Activated T-helper 17 cell treated with anti-CD3 and anti-CD28 coated beads, Interleukin-2, amount 50 U/mL, for 72 hours (primary cell): ENCODE results near the gene KLHL25. TPM values are rescaled to one million over a fixed set of nuclear protein-coding genes. Genes with fewer than 3 reads are reported as not detected.

Experiments used
- ATAC-seq: fragments of 150-1000 bp; cut with Tn5 transposase; replicated peaks from 2 replicates; pipeline ENCODE4 v1.10.0; 2021; ENCODE audit warnings: mild to moderate bottlenecking, moderate library complexity
- H3K27ac Mint-ChIP-seq: one replicate; pipeline ENCODE4 v1.8.0; 2022; ENCODE audit warnings: mixed read lengths
- H3K27me3 Mint-ChIP-seq: one replicate; pipeline ENCODE4 v1.8.0; 2022; ENCODE audit warnings: mixed read lengths
- H3K36me3 Mint-ChIP-seq: one replicate; pipeline ENCODE4 v1.8.0; 2022; ENCODE audit warnings: low read depth, mild to moderate bottlenecking, mixed read lengths
- H3K4me1 Mint-ChIP-seq: one replicate; pipeline ENCODE4 v1.8.0; 2022; ENCODE audit warnings: mixed read lengths
- H3K4me3 Mint-ChIP-seq: one replicate; pipeline ENCODE4 v1.8.0; 2022; ENCODE audit warnings: mild to moderate bottlenecking, mixed read lengths
- H3K9me3 Mint-ChIP-seq: one replicate; pipeline ENCODE4 v1.8.0; 2022; ENCODE audit warnings: mixed read lengths
- total RNA-seq, 2 donors: library from RNA; stranded (reverse); gene quantifications; one replicate each; pipeline ENCODE4 v1.2.3, GENCODE V29; 2022

KLHL25 gene
- total RNA-seq, 2 donors from 2014 or later, result 3.4 to 4.6 TPM

DNA sequence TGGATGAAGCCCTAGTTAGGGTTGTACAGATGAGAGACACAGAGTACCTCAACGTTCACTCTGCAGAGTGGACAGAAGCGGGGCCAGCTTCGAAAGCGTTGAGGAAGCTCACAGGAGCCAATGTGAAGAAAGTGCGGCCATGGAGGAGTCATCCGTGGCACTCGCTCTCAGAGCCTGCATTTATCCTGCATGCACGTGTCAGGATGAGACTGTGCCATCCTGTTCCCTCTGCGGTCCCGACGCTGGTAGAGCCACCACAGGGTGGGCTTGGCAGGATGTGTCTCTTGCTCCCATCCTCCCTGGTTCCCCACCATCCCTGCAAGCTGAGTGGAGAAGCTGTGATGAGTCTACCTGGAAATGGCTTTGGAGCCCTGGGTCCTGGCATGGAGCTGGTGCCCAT is 39.3 kb downstream of the KLHL25 start:
- no peaks in the 10 kb centered on the region for H3K9me3 Mint-ChIP-seq
- no peak overlapping the region for H3K27ac Mint-ChIP-seq
- no peak overlapping the region for H3K4me3 Mint-ChIP-seq
- no peaks in the 10 kb centered on the region for H3K27me3 Mint-ChIP-seq
- ATAC-seq, result no peak
- peaks cover 3% of the 10 kb centered on the region for H3K4me1 Mint-ChIP-seq
- H3K36me3 Mint-ChIP-seq, result no peaks in the 10 kb centered on the region

DNA sequence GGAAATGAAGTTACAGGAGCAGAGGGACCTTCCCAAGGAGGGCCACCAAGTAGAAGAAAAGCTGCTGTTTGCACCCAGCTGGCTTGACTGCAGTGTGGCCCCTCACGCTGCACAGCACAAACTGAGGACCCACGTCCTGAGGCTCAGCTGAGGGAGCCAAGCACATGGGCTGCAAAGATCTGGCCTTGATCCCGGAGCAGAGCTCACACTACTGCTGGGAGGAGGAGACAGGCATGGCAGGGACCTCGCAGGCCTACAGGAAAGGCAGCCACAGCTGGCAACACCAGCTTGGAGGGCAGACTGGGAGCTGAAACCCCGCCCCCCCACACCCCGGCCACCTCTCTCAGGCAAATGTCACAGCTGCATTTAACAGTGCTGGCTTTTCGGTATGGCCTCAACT is 39.7 kb downstream of the KLHL25 start:
- Mint-ChIP-seq H3K4me1 (peaks cover 3% of the 10 kb centered on the region), H3K36me3 (no peaks in the 10 kb centered on the region), H3K27ac (no peak overlapping the region), H3K4me3 (no peak overlapping the region), H3K9me3 (no peaks in the 10 kb centered on the region), H3K27me3 (no peaks in the 10 kb centered on the region)
- ATAC-seq, result no peak

DNA sequence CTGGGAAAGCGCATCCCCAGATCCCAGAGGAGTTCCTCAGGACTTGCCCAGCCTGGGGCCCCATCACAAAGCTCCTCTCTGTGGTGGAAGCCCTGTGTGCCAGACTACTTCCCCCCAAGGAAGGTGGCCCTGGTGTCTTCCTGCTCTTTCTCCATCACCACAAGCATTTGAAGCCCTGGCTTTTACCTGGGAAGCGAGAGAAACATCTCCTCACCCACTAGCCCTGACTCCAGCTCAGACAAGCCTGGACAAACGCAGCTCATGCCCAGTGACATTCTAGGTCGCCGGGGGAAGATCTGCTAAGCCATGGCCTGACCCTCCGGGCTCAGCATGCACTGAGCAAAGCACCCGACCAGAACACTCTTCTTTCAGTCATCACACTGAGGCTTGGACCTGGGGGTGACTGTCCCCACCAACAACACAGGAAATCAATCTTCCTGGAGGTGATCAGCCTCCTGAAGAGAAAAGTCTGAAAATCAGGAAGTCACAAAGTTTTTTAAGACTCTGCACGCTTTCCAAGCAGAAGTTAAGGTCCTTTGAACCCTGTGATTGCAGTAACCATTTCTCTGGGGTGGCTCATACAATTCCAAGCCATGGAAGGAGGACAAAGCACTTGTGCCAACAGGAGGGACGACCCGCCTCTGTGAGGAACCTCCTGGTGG is 40.8 kb downstream of the KLHL25 start:
- peaks cover 3% of the 10 kb centered on the region for H3K4me1 Mint-ChIP-seq
- H3K36me3 Mint-ChIP-seq, result peaks cover 7% of the 10 kb centered on the region
- no peak overlapping the region for H3K4me3 Mint-ChIP-seq
- no peaks in the 10 kb centered on the region for H3K9me3 Mint-ChIP-seq
- no peak for ATAC-seq
- H3K27me3 Mint-ChIP-seq, result no peaks in the 10 kb centered on the region
- H3K27ac Mint-ChIP-seq, result peak overlapping the region; percentile 81

DNA sequence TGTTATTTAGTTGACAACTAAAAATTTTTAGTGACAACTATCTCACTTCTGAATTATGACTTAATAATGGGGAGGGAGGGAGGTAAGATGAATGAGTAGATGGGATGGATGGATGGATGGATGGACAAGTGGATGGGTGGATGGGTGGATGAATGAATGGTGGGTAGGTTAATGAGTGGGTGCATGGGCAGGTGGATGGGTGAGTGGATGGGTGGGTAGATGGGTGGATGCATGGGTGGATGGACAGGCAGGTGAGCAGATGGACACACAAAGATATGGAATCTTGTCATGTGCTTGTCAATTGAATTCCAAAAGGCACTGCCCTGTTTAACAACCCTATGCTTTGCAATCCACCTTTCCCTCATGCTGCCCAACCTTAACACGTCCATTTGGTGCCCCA is 41.5 kb downstream of the KLHL25 start:
- Mint-ChIP-seq H3K9me3 (no peaks in the 10 kb centered on the region), H3K4me1 (peaks cover 3% of the 10 kb centered on the region), H3K27ac (peak overlapping the region; percentile 81), H3K4me3 (no peak overlapping the region), H3K27me3 (no peaks in the 10 kb centered on the region), H3K36me3 (peaks cover 13% of the 10 kb centered on the region)
- ATAC-seq, result no peak

DNA sequence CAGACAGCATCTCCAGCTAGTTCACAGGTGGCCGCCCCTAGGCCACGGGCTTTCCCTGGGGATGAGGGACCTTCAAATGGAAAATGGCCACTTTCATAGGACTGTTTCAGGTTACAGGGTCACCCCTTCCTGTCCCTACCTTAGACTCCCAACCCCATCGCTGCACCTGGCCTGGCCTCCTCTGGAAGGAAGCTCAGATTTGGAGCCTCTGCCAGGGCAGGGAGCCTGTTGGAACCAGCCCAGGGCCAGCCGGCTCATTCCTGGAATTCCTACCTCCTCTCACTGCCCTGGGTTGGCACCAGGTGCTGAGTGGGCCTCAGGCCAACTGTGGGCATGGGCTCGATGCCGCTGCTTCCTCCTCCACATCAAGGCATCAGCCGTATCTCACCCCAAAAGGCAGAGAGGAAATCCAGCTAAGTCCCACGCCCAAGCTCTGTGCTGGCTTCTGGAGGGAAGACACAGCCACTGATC is 42.2 kb downstream of the KLHL25 start:
- Mint-ChIP-seq H3K4me1 (peaks cover 3% of the 10 kb centered on the region), H3K4me3 (no peak overlapping the region), H3K27me3 (no peaks in the 10 kb centered on the region), H3K27ac (peak overlapping the region; percentile 66), H3K36me3 (peaks cover 21% of the 10 kb centered on the region), H3K9me3 (no peaks in the 10 kb centered on the region)
- no peak for ATAC-seq

DNA sequence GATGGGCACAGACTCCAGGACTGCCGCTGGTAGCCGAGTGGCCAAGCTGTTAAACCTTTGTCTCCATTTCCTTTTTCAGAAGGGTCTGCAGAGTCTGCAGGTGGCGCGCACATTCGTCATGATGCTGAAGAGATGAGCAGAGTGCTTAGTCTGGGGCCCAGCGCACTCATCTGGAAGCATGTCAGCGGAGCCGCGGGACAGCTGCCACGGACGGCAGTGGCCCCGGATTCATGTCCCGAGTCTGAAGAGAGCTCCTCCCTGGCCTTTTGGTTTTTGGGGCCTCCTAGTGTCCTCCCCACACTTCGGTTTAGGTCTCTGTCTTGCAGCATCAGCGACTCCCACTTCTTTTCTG is 42.6 kb downstream of the KLHL25 start:
- ATAC-seq, result no peak
- Mint-ChIP-seq H3K4me3 (no peak overlapping the region), H3K9me3 (no peaks in the 10 kb centered on the region), H3K36me3 (peaks cover 25% of the 10 kb centered on the region), H3K27ac (peak overlapping the region; percentile 66), H3K4me1 (peaks cover 3% of the 10 kb centered on the region), H3K27me3 (no peaks in the 10 kb centered on the region)

DNA sequence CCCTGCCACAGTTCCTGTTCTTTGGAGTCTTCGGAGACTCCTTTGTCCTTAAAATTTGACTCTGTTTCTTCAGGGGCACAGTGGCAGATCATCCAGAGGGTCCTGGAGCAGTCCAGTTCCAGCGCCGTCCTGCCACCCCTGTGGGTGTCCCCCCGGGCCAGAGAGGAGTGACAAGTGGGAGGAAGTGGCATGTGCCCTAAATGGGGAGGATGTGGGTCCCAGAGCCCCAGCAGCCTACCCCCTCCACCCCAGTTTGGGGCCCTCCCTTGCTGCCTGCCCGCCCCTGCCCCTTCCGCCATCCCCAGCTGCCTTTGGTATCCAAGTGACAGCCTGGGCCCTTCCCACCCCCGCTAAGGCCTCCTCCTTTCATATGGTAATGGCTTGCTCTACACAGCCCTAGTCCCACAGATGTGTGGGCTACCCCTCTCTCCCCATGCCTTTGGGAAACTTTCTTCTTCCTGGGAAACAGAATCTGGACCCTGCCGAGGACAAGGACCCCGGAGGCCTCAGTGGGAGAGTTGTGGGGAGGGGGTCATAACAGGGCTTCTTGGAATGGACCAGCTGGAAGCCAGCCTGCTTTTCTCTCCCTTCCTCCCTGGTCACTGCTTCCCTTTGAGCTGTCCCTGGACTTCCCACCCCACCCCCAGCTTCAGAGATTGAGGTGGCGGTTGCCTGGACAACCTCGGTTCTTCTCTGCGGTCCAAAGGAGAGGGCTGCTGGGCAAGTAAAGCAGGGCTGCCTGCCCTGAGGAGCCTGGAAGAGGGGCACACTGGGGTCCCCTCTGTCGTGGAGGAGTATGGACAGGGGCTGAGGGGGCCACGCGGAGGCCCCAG is 43.2 kb downstream of the KLHL25 start:
- Mint-ChIP-seq H3K9me3 (no peaks in the 10 kb centered on the region), H3K4me3 (no peak overlapping the region), H3K4me1 (peaks cover 3% of the 10 kb centered on the region), H3K27me3 (no peaks in the 10 kb centered on the region), H3K36me3 (peaks cover 31% of the 10 kb centered on the region), H3K27ac (peak overlapping the region; percentile 66)
- no peak for ATAC-seq

DNA sequence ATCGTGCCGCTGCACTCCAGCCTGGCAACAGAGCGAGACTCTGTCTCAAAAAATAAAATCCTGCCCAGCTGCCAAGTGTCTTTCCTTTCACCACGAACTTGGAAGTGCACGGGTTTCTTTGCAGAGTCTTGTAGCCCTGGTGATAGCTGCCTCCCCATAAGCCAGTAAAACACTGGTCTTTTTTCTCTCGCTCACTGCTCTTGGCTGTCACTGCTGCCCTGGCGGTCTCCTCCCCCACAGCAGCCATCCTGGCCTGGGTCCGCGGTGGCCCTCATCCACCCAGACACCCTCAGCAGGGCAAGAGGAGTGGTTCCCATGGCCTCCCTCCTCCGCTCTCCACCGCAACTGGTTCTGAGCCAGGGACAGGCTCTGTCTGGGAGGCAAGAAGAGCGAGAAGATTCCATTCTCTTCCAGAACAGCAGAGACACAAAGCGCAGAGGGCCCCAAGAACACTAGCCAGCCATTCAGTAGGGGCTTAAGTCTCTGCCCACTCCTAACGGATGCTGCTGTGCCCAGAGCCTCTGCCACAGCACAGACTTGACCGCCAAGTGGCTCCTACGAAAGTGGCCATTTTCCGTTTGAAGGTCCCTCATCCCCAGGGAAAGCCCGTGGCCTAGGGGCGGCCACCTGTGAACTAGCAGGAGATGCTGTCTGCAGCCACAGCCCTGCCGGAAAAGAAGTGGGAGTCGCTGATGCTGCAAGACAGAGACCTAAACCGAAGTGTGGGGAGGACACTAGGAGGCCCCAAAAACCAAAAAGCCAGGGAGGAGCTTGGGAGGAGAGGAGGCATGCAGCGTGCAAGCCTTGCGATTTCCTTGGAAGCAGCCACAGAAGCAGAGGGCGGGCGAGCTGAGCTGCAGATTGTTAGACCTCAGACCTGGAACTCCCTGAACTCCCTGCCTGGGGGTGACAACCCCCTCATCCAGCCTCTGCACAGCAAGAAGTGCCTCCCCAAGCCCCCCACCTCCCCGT is 44.1 kb downstream of the KLHL25 start:
- Mint-ChIP-seq H3K27me3 (no peaks in the 10 kb centered on the region), H3K27ac (peak overlapping the region; percentile 66), H3K9me3 (no peaks in the 10 kb centered on the region), H3K4me3 (no peak overlapping the region), H3K36me3 (peaks cover 40% of the 10 kb centered on the region), H3K4me1 (peaks cover 3% of the 10 kb centered on the region)
- ATAC-seq, result peak; percentile 23

DNA sequence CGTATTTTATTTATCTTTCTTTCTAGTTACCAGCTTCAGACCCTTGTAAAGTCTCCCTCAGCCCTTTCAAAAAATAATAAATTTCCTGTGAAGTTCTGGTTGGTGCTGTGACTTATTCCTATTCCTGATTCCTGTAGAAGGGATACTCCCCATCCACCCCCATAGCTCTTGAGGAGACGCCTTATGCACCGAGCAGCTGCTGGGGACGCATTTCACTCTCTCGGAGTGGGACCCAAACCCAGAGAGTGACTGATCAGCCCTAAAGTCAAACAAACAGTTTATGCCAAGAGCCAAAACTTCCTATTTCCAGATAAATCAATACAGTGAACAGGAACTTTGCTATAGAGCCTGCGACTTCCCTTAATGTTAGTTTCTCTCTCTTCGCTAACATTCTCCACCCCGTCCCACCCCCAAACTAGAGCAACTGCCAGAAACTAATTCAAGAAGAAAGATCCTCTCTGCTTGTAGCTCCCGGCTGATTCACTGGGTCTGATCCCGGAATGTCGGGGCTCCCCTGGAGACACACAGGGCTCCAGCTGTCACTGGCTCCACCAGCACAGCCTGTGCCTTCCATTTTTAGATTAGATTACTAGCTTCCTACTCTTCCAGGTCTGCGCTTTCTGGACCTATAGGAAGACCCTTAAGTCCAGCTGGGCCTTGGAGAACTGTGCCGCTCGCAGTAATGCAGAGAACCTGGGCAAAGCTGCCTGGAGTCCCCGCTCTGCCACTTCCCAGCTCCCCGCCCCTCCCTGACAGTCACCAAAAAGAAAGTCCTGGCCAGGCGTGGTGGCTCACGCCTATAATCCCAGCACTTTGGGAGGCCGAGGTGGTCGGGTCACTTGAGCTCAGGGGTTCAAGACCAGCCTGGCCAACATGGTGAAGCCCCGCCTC is 45.2 kb downstream of the KLHL25 start:
- Mint-ChIP-seq H3K4me3 (no peak overlapping the region), H3K27ac (peak overlapping the region; percentile 13), H3K4me1 (peaks cover 3% of the 10 kb centered on the region), H3K36me3 (peaks cover 51% of the 10 kb centered on the region), H3K27me3 (no peaks in the 10 kb centered on the region), H3K9me3 (no peaks in the 10 kb centered on the region)
- no peak for ATAC-seq

DNA sequence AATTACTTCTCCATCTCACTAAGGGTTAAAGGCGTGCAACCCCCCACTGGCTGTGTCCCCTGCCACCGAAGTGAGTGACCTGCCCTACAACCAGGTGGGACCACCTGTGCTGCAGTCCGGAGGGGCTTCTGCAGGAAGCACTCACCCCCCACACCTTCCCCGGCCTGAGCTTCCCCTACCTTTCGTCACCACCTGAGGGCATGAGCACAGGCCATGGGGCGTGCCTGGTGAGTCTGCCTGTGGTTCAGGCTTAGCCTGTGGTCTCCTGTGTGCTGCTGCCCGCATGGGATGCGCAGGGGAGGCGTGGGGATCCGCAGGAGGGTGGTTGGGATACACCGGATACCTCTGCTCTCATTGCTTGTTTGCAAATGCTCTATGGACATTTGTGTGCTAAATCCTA is 46.0 kb downstream of the KLHL25 start:
- Mint-ChIP-seq H3K36me3 (peaks cover 59% of the 10 kb centered on the region), H3K27me3 (no peaks in the 10 kb centered on the region), H3K27ac (peak overlapping the region; percentile 13), H3K9me3 (no peaks in the 10 kb centered on the region), H3K4me3 (no peak overlapping the region), H3K4me1 (peaks cover 3% of the 10 kb centered on the region)
- no peak for ATAC-seq

DNA sequence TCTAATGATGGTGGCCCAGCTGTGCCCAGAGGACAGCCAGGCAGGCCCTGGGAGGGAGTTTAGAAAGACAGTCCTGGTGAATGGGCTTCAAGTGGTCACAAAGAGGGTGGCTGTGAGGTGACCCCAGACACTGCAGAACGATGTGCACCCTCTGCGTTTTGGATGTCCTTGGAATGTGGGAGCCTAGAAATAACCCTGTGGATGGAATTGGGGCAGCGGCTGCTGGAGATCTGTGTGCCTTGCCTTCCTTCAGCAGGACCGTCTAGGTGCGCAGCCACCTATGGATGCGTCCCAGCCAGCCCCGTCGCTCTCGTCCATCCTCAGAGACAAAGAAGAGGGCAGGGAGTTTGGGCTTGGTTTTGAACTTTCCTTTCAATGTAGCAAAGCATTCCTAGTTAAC is 46.5 kb downstream of the KLHL25 start:
- H3K27me3 Mint-ChIP-seq, result no peaks in the 10 kb centered on the region
- no peak for ATAC-seq
- H3K9me3 Mint-ChIP-seq, result no peaks in the 10 kb centered on the region
- H3K4me1 Mint-ChIP-seq, result peaks cover 3% of the 10 kb centered on the region
- no peak overlapping the region for H3K4me3 Mint-ChIP-seq
- peaks cover 64% of the 10 kb centered on the region for H3K36me3 Mint-ChIP-seq
- H3K27ac Mint-ChIP-seq, result peak overlapping the region; percentile 54

DNA sequence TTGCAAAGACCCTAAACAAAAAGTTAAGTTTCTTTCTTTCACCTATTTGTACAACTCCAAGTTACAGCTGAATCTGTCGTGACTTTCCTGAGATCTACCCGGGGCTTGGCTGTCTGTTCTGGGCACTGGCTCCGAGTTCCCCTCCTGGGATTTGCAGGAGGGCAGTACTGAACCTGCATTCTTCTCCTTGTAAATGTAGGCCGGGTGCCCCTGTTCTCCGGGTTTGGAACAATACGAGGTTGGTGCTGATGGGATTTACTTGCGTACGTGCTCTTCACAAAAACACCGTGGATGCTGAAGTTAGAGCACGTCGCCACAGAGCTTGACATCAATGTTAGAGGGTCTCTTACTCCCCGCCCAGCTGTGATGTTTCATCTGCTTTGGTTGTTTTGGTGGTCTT is 48.1 kb downstream of the KLHL25 start:
- peaks cover 79% of the 10 kb centered on the region for H3K36me3 Mint-ChIP-seq

DNA sequence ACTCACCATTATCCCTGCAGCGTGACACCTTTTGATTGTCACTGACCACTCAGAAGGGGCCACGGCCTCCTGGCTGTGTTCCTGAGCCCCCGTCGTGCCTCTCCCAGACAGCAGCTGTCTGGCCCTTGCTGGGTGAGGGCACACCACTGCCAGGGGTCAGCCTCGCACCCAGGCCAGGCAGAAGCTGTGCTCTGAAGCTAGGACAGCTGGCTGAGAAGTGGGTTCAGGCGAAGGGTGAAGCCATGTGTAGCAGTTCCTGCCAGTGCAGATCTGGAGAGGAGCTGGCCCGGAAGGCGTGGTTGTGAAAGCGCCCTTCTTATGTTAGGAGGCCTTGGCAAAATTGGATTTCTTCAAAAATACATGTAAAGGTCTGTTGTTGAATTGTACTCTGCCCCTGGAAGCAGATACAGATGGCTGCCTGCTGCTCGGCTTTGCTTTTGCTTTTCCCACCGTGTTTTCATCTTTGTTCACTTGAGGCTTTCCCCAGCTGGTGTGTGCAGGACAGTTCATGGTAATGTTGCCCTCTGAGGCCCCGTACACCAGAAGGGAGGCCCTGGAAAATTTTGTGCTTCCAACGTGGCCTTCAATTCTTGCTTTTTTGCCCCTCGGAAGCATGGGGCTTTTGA is 49.1 kb downstream of the KLHL25 start:
- no peaks in the 10 kb centered on the region for H3K4me1 Mint-ChIP-seq
- H3K27me3 Mint-ChIP-seq, result no peaks in the 10 kb centered on the region
- peaks cover 89% of the 10 kb centered on the region for H3K36me3 Mint-ChIP-seq
- H3K27ac Mint-ChIP-seq, result no peak overlapping the region
- no peak overlapping the region for H3K4me3 Mint-ChIP-seq
- H3K9me3 Mint-ChIP-seq, result no peaks in the 10 kb centered on the region
- ATAC-seq, result no peak

More for the DNA sequence above, 48.1 kb downstream of the KLHL25 start:
- Mint-ChIP-seq H3K4me1 (no peaks in the 10 kb centered on the region), H3K27ac (no peak overlapping the region), H3K9me3 (no peaks in the 10 kb centered on the region), H3K4me3 (no peak overlapping the region), H3K27me3 (no peaks in the 10 kb centered on the region)
- no peak for ATAC-seq
